NCI-H146 treated with DMSO at 0.1 percent for 48 hours (cell line): ENCODE data around the gene PIM1.

Source experiments
- DNase-seq: peaks from one replicate; lab custom pipeline; 2025; ENCODE audit not compliant: unreplicated experiment; lab: John Stamatoyannopoulos, UW

The PIM1 gene

DNA sequence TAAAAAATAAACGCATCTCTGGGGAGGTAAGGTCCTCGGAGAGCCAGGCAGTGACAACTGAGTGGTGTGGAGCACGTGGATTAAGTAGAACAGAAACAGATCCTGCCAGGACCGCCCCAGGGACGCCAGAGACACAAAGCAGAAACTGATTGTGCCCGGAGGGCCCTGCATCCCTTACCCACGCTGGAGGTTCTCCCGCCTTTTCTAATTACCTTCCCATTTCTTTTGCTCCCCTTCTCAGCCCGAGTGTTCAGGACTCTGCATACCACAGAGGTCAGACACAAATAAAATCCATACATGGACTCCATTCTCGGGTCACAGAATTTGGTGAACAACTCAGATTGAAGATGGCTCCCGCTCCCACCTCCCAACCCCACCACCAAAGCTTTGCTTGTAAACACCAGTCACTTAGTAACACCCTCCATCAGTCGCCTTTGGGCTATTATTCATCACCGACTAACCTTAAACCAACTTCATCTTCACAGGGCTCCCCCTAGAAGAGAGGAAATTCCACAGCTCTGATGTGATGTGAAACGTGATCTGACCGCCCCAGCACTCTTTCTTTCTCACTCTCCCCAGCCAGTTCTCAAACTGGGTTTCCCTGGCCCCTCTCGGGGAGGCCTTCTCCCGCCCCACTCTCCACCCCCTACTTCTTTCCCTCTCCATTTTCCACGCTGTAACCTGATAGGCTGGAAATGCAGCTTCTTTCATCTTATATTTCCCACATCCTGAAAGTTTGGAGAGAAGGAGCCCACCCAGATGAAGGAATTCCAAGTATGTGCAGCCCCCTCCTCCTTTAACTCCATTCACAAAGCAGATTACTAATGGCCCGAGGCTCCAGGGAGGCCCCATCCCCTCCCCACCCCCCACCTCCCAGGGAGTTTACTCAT is 32.5 kb upstream of the PIM1 start:
- no peak for DNase-seq

DNA sequence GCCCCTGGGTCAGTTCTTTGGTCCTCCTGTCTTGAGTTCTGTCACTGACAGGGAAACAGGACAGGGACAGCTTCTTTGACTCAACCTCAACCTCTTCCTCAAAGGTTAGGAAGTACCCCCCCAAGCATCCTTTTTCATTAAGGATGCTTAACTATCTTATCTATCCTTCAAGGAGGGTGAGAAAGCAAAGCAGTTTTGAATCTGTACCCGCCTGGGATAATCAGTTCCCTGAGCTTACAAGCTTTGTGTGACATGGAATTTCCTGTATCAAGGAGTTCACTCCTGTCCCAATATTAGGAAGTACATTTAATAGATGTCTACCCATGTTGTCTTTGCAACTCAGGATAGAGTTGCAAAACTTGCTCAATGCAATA is 31.1 kb upstream of the PIM1 start:
- no peak for DNase-seq

DNA sequence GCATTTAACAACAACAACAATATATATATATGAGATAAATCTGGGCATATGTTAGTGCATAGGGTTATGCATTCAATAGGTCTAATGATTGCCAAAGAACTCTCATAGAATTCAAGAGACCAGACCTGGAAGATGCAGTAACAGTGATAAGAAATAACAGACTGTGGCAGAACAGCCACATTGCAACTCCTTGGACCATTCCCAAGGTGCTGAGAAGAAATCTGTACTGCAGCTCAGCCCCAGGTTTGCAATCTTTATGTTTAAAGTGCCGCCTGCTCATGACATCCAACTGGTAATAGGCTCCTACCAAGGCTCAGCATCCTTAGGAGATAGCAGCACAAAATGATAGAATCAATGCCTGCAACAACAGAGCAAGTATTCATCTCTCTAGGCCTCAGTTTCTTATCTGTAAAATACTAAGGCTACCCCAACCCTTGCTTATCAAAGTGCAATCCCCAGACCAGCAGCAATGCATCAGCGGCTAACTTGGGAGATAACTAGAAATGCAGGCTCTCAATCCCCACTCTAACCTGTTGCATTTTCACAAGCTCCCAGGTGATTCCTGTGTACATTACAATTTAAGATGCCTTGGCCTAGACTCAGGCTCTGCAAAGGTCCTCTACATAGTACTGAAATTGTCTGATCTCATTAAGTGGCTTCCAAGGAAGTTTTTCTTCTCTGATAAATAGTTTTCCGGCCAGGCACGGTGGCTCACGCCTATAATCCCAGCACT is 30.6 kb upstream of the PIM1 start:
- DNase-seq: no peak

DNA sequence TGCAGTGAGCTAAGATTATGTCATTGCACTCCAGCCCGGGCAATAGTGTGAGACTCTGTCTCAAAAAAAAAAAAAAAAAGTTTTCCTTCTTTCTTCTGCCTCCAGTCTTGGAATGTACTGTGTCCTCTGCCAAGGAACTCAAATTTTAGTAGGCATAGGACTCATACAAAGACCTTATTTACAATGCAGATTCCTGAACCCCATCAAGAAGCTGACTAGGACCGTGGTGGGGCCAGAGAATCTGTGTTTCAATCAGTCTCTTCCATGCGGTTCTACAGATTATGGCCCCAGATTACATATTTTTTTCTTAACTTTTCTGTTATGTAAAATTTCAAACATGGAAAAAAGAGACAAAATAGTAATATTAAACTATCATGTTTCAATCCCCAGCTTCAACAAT is 29.8 kb upstream of the PIM1 start:
- no peak for DNase-seq

DNA sequence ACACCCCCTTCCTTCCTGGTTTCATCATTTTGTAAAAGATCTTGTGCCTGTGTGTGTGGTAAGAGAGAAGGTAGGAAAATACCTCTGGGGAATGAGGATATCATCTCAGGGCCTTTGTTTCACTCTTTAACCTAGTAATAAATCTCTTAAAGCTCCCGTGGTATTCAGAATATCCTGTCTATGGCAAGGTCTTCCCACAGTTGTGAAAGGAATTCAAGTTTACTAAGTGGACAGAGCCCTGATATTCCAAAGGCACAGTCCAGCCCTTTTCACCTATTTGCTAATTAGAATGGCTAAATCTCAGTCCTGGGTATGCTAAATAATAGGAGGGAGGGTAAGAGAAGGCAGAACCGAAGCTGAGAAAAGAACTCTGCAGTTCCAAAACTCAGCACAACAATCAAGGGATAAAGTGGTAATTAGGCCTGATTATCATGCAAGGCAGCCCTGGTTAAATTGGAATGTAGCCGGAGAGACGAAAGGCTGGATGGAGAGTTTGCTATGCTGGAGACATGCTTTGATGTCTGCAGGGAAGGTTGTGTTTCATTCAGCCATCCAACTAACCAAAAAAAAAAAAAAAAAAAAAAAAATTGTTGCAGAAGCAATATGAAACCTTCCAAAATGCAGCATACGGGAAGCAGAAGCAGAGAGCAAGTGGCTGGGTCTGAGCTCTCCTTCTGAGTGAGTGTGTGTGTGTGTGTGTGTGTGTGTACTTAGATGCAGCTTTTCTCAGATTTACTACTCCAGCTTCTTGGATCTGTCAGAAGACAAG is 28.5 kb upstream of the PIM1 start:
- DNase-seq: no peak

DNA sequence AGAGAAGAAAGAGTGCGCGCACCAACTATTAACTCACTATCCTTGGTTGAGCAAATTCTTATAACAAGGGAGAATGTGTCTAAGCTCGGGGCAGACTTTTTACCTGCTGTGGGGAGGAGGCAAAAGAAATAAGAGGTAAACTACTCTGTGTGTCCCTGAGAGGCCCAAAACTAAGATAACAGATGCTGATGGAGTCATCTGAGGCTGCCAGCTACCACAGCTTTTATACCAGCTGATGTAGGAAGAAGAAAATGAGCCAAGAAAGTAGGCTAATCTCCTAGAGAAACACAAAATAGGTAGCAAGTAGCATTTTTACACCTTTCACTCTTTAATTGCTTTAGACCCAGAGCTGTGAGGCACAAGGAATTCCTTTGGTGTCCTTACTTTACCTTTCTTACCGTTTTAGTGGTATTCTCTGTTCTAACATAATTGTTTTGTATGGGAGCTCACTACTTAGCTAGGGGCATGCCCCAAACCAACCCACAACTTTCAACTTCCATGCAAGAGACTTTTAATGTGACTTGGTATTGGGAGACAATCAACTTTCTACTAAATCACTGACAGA is 27.8 kb upstream of the PIM1 start:
- no peak for DNase-seq

DNA sequence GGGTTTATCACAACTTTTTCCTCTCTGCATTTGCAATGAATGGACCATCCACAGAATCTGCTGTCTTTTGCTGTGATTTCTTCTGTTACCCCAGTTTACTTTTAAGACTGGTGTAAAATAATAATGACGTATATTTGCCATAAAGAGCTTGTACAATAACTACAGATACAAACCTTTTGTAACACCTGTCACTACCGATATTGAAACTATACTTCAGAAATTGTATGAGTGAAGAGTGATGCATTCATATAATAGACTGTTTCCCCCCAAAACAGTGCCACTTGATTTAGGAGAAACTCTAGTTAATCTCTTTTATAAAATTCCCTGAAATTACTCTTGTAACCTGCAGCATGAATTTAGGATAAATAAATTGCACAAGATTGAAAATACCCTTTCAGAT is 26.4 kb upstream of the PIM1 start:
- DNase-seq: no peak

DNA sequence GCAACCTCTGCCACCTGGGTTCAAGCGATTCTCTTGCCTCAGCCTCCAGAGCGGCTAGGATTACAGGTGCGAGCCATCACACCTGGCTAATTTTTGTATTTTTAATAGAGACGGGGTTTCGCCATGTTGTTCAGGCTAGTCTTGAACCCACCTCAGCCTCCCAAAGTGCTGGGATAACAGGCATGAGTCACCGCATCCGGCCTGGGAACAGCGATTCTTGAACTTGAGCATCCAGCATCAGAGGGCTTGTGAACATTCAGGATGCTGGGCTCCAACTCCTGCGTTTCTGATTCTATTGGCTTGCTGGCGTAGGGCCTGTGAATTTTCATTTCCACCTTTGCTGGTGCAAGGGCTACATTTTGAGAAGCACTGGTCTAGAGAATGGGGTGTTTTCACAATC is 24.5 kb upstream of the PIM1 start:
- no peak for DNase-seq

DNA sequence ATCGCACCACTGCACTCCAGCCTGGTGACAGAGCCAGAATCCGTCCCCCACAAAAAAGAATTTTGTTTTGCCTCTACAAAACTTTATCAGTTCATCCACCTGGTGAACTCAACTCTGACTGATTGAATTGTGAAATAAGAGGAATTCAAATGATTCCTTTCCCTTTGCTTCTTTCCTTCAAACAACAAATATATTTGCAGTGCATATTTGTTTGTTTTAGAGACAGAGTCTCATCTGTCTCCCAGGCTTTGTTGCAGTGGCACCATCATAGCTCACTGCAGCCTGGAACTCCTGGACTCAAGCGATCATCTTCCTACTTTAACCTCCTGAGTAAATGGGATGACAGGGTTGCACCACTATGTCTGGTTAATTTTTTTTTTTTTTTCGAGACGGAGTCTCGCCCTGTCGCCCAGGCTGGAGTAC is 23.2 kb upstream of the PIM1 start:
- no peak for DNase-seq

DNA sequence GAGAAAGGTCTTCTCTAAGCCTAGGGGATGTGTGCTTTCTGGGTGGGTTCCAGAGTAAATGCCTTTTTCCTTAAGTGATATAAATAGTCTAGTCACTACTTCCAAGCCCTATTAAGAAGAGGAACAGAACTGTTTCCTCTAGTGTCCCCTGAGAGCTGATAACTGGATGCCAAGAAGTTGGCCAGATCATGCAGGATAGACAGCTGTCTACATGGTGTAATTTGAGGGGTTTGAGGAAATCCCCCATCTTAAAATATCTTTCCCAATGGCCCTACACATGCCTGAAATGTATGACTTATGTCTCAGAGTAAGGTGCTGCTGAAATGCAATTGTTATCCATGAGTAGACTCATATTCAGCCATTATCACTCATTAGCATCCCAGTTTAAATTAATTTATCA is 20.2 kb upstream of the PIM1 start:
- no peak for DNase-seq

DNA sequence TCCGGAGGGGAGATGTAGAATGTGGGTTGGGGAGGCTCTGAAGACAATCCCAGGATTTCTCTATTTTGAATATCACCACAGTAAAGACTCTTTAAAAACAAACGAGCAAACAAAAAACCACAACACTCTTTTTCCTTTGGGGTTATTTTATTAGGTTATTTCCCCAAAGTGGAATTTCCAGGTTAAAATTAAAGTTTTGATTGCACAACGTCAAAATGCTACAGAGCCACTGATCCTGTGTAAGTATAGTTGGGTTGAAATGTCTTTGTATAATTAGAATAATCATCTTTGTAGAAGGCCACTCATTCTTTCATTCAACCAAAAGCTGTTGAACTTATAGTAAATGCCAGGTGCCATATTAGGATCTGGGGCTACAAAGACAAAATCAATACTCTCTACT is 19.6 kb upstream of the PIM1 start:
- DNase-seq: no peak

DNA sequence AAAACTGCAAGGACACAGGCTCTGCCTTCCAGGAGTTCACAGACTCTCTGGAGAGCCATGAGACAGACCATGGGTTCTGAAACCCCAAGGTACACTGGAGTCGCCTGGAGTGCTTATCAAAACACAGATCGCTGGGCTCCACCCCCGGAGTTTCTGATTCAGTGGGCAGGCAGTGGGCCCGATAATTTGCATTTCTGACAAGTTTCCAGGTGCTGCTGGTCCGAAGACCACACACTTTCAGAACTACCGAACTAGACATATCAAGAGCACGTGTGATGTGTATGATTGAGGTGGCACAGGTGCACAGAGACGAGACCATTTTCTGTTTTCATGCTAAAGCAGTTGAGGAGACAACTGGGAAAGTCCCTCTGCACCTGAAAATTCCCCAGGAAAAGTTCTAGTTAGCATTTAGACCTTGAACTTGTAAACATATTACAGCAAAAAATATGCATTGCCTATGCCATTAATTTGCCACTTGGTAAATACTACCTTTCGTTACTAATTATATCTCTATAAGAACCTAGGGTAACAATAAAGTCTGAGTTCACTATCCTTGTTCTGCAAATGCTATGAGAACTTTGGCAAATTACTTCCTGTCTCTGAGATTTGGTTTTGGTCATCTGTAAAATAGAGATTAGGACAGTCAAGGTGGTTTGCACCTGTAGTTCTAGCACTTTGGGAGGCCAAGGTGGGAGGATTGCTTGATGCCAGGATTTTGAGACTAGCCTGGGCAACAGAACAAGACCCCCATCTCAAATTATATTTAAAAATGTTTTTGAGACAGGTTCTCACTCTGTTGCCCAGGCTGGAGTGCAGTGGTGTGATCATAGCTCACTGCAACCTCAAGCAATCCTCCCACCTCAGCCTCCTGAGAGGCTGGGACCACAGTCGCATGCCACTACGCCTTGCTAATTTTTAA is 14.3 kb upstream of the PIM1 start:
- no peak for DNase-seq

DNA sequence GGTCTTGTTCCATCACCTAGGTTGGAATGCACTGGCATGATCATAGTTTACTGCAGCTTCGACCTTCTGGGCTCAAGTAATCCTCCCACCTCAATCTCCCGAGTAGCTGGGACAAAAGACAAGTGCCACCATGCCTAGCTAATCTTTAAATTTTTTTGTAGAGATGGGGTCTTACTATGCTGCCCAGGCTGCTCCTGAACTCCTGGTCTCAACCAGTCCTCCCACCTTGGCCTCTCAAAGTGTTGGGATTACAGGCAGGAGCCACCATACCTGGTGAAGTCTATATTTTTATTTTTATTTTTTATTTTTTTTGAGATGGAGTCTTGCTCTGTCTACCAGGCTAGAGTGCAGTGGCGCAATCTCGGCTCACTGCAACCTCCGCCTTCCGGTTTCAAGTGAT is 11.4 kb upstream of the PIM1 start:
- DNase-seq: no peak

DNA sequence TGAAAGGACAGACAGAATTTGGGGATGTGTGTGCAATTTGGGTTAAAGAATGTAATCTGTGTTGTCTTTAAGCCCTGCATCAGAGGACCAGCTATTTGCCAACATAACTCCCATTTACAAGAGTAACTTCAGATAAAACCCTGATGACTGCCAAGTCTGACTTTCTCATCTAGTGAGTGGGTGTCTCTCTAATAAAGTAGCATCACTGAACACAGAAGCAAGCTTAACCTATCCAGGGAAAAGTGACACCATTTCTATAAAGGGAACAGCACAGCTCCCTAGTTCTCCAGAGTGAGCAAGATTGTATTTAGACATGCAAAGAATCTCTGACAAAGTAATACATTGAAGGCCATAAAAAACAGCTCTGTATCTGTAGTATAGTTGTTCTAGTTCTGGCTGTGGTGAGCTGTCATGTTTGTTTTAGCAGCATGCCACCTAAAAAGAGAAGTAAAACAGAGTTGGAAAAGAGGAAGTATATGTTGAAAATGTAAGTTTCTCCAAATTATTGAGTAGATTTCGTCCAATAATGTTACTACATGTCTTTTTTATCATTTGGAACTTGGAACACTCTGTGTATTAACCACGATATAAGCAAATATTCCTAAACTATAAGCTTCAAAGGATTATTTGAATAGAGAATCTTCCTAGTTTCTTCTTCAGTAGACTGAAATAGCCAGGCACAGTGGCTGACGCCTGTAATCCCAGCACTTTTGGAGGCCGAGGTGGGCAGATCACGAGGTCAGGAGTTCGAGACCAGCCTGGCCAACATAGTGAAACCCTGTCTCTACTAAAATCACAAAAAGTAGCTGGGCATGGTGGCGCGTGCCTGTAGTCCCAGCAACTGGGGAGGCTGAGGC is 8.8 kb upstream of the PIM1 start:
- no peak for DNase-seq

DNA sequence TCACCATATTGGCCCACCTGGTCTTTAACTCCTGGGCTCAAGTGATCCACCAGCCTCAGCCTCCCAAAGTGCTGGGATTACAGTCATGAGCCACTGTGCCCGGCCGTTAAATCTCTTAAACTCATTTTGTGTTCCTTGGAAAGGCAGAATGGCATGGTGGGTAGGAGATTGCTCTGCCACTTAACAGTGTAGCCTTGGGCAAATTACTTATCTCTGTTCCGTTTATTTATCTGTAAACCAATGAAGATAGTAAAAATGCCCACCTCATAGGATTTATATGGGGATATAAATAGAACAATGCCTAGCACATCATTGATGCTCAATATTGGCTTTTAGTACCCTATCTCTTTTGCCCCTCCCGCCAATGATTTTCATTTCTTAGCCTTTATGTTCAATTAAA is 7.2 kb upstream of the PIM1 start:
- no peak for DNase-seq

DNA sequence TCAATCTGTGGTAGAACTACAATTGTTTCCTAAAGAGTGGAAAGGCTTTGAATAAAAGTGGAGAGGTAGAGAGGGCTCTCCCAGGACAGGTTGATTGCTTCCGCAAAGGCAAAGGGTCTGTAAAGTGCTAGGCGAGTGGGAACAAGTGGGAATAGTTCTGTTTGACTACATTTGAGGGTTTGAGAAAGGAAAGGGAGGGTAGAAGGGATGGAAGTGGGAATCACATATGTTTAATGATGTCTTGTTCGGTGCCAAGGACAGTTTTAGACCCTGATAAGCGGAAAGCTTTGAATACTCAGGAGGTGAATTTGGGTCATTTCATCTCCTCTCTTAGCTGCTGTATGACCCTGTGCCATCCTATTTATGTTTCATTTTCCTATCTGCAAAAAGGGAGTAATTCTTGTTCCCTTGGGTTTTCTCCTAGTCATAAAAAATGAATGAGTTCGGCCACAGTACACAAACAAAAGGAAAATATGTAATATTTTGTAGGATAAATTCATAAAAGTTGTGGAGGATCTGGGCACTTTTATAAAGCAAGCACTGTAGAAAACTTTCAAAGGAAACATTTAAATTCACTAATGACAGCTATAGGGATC is 1.7 kb upstream of the PIM1 start:
- DNase-seq: no peak

DNA sequence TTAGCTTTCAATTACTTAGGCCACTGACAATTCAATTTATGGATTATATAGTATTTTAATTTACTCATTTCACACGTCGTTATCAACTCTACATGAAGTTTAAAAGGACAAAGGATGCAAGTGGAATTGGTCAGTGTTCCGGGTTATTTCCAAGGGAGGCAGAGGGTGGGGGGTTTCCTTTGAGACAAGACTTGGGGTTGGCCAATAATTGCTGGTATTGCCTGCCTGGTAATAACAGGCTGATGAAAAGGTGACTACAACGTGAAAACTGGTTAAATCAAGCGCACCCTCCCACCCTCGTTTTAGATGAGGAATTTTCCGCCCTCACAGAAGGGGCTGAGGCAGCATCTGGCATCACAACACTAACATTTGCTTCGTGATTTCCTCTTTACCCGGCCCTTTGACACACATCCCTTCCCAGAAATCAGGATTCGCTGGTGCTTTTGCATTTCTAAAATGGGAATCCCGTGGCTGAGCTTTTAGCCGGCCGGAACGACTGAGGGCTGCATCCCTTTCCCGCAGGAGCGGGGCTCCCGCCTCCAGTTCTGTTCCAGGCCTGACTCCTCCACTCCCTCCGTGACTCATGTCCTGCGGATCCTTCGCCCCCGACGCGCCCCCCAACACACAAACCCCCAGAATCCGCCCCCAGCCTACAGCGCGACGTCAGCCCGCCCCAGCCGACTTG is 999 bp upstream of the PIM1 start:
- DNase-seq: peak; percentile 80
